Daoy (cell line): ENCODE measurements around the gene SKIC2. TPM values are rescaled to one million over a fixed set of nuclear protein-coding genes. Genes with fewer than 3 reads are reported as not detected.
A peak's percentile ranks its signal among the peaks of the same experiment; 100 is the strongest.
"Not testable (repeated sequence)": the region's sequence is repeated elsewhere in the genome, so short reads cannot be mapped to it uniquely, and the experiment has no call there.

ENCODE experiments used
- DNase-seq: peaks from one replicate; pipeline ENCODE4 v3.0.0-alpha.2; 2015; ENCODE audit warnings: low read depth
- total RNA-seq: library from RNA; depleted of rRNA; stranded (reverse); fragments of >200 nt; shearing (Covaris generic); gene quantifications from 2 replicates; pipeline ENCODE4 v1.2.3, GENCODE V29; 2014; rRNA removed

Gene SKIC2
- total RNA-seq, 1 experiment from 2014 or later, result 59.7 TPM

- not testable (repeated sequence) for DNase-seq
Observed at GRCh38 chr6:32004393-32004792, 45.4 kb downstream of the SKIC2 start.

- DNase-seq, result not testable (repeated sequence)
Observed at GRCh38 chr6:32004864-32005537, 46.0 kb downstream of the SKIC2 start.

GRCh38 chr6:32005538-32005880, 46.5 kb downstream of the SKIC2 start:
- DNase-seq, result not testable (repeated sequence)

- not testable (repeated sequence) for DNase-seq
Observed at GRCh38 chr6:32005991-32006529, 47.1 kb downstream of the SKIC2 start.

- not testable (repeated sequence) for DNase-seq
Observed at GRCh38 chr6:32007086-32007485, 48.1 kb downstream of the SKIC2 start.

- not testable (repeated sequence) for DNase-seq
Observed at GRCh38 chr6:32008037-32008436, 49.1 kb downstream of the SKIC2 start.

- DNase-seq, result not testable (repeated sequence)
Observed at GRCh38 chr6:32008616-32009015, 49.6 kb downstream of the SKIC2 start.

- not testable (repeated sequence) for DNase-seq
Observed at GRCh38 chr6:32009537-32009936, 50.6 kb downstream of the SKIC2 start.

- not testable (repeated sequence) for DNase-seq
Observed at GRCh38 chr6:32010856-32011530, 52.0 kb downstream of the SKIC2 start.

- DNase-seq, result peak; percentile 2
Observed at GRCh38 chr6:32012941-32013617, 54.1 kb downstream of the SKIC2 start.

- DNase-seq, result not testable (repeated sequence)
Observed at GRCh38 chr6:32013738-32014137, 54.8 kb downstream of the SKIC2 start.

- not testable (repeated sequence) for DNase-seq
Observed at GRCh38 chr6:32014547-32014946, 55.6 kb downstream of the SKIC2 start, which contains the start of gene C4B. Gene C4B (plus strand): TSS chr6:32014795. CDS start chr6:32014846, 51 bp downstream.

Other genes starting within 250 kb of the SKIC2 start
- gene LY6G6D, start 243.8 kb upstream of the SKIC2 start, total RNA-seq, result not detected in 2 replicates
- gene LY6G6C, start 237.4 kb upstream of the SKIC2 start, total RNA-seq, result not detected in 2 replicates
- not detected in 2 replicates for gene MPIG6B, start 235.8 kb upstream of the SKIC2 start, total RNA-seq
- gene DDAH2, start 229.9 kb upstream of the SKIC2 start, total RNA-seq, result 46.1 and 55.6 TPM in 2 replicates
- 1,198 and 1,241 TPM in 2 replicates for gene CLIC1, start 222.6 kb upstream of the SKIC2 start, total RNA-seq
- gene MSH5, start 219.2 kb upstream of the SKIC2 start, total RNA-seq, result 19.9 and 20.9 TPM in 2 replicates
- gene SAPCD1, start 196.5 kb upstream of the SKIC2 start, total RNA-seq, result 0.27 and 1.6 TPM in 2 replicates
- 0.34 TPM in 1 of 2 replicates, not detected in the other for gene VWA7, start 181.8 kb upstream of the SKIC2 start, total RNA-seq
- 77.3 and 80.3 TPM in 2 replicates for gene VARS1, start 163.4 kb upstream of the SKIC2 start, total RNA-seq
- 91.8 and 146 TPM in 2 replicates for gene LSM2, start 152.2 kb upstream of the SKIC2 start, total RNA-seq
- gene HSPA1L, start 143.9 kb upstream of the SKIC2 start, total RNA-seq, result 0.12 and 0.80 TPM in 2 replicates
- 148 and 171 TPM in 2 replicates for gene HSPA1A, start 143.6 kb upstream of the SKIC2 start, total RNA-seq
- 194 and 206 TPM in 2 replicates for gene HSPA1B, start 131.4 kb upstream of the SKIC2 start, total RNA-seq
- gene NEU1, start 96.4 kb upstream of the SKIC2 start, total RNA-seq, result 46.6 and 51.0 TPM in 2 replicates
- gene SLC44A4, start 80.2 kb upstream of the SKIC2 start, total RNA-seq, result not detected in 2 replicates
- 72.8 and 80.6 TPM in 2 replicates for gene EHMT2, start 61.5 kb upstream of the SKIC2 start, total RNA-seq
- gene ZBTB12, start 57.1 kb upstream of the SKIC2 start, total RNA-seq, result 7.5 and 9.8 TPM in 2 replicates
- gene C2, start 31.5 kb upstream of the SKIC2 start, total RNA-seq, result 0.24 and 1.5 TPM in 2 replicates
- gene CFB, start 13.1 kb upstream of the SKIC2 start, total RNA-seq, result 0.18 and 0.86 TPM in 2 replicates
- 180 and 195 TPM in 2 replicates for gene NELFE, start 204 bp upstream of the SKIC2 start, total RNA-seq
- gene DXO, start 13.0 kb downstream of the SKIC2 start, total RNA-seq, result 24.3 and 26.0 TPM in 2 replicates
- 0.27 and 3.2 TPM in 2 replicates for gene C4A, start 22.9 kb downstream of the SKIC2 start, total RNA-seq
- 0.30 and 3.7 TPM in 2 replicates for gene C4B, start 55.6 kb downstream of the SKIC2 start, total RNA-seq
- gene CYP21A2, start 79.2 kb downstream of the SKIC2 start, total RNA-seq, result not detected in 2 replicates
- 0.11 and 0.24 TPM in 2 replicates for gene TNXB, start 150.2 kb downstream of the SKIC2 start, total RNA-seq
- 16.6 and 17.7 TPM in 2 replicates for gene ATF6B, start 169.1 kb downstream of the SKIC2 start, total RNA-seq
- 12.7 and 20.2 TPM in 2 replicates for gene FKBPL, start 171.1 kb downstream of the SKIC2 start, total RNA-seq
- not detected in 2 replicates for gene PRRT1, start 192.8 kb downstream of the SKIC2 start, total RNA-seq
- 29.4 and 145 TPM in 2 replicates for gene PPT2, start 195.0 kb downstream of the SKIC2 start, total RNA-seq
- gene EGFL8, start 205.4 kb downstream of the SKIC2 start, total RNA-seq, result 0.21 and 2.2 TPM in 2 replicates
- gene AGPAT1, start 216.9 kb downstream of the SKIC2 start, total RNA-seq, result 37.4 and 42.6 TPM in 2 replicates
- 70.4 and 80.2 TPM in 2 replicates for gene RNF5, start 219.2 kb downstream of the SKIC2 start, total RNA-seq
- gene AGER, start 225.1 kb downstream of the SKIC2 start, total RNA-seq, result 0.60 and 1.1 TPM in 2 replicates
- 31.7 and 45.4 TPM in 2 replicates for gene PBX2, start 231.0 kb downstream of the SKIC2 start, total RNA-seq
- gene GPSM3, start 233.5 kb downstream of the SKIC2 start, total RNA-seq, result 2.2 and 6.6 TPM in 2 replicates